LNCAP (cell line): ENCODE results near the gene GPR37L1.

Experiments
- TF ChIP-seq, protein P1 (sequence below): fragments of 450-650 bp; IDR thresholded peaks from 2 replicates; pipeline ENCODE4 v1.5.1; 2017; ENCODE audit warnings: mild to moderate bottlenecking

Gene GPR37L1

DNA sequence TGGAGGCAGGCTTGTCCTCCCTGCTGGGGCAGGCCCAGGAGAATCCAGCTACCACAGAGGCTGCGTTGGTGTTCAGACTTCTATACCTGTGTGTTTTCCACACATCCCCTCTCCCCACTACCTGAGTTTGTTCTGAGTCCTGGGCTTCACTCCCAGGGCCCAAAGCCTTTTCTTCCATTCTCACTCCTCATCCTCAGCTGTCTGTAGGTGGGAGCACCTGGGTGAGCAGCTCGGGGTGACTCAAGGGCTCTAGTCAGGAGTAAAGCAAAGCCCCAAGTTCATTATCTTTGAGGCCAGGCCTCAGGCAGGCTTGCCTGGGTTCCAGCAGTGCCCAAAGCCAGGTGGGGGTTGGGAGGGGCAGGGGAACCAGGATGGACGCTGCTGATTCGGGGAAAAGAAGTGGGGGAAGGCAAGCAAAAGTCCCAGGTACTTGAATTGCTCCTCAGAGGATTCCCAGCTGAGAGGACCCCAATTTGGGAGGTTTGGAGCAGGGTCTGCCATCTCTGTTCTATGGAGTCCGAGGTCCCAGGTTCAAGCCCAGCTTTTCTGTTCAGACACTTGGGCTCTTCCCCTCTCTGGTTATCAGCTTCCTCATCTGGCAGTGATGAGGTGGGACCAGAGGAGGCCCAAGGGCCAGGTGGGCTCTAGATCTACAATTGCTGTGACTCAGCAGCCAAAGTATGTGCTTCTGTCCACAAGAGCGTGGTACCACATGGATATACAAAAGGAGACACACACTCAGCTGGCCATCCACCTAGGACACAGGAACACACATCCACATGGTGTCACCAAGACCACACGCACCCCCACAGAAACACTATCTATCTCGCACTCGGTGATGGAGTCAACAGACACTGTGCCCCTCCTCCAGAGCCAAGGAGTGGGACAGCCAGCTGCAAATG, 43.5 kb downstream of the GPR37L1 start:
- TF ChIP-seq, protein P1, sequence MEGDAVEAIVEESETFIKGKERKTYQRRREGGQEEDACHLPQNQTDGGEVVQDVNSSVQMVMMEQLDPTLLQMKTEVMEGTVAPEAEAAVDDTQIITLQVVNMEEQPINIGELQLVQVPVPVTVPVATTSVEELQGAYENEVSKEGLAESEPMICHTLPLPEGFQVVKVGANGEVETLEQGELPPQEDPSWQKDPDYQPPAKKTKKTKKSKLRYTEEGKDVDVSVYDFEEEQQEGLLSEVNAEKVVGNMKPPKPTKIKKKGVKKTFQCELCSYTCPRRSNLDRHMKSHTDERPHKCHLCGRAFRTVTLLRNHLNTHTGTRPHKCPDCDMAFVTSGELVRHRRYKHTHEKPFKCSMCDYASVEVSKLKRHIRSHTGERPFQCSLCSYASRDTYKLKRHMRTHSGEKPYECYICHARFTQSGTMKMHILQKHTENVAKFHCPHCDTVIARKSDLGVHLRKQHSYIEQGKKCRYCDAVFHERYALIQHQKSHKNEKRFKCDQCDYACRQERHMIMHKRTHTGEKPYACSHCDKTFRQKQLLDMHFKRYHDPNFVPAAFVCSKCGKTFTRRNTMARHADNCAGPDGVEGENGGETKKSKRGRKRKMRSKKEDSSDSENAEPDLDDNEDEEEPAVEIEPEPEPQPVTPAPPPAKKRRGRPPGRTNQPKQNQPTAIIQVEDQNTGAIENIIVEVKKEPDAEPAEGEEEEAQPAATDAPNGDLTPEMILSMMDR = no peak

DNA sequence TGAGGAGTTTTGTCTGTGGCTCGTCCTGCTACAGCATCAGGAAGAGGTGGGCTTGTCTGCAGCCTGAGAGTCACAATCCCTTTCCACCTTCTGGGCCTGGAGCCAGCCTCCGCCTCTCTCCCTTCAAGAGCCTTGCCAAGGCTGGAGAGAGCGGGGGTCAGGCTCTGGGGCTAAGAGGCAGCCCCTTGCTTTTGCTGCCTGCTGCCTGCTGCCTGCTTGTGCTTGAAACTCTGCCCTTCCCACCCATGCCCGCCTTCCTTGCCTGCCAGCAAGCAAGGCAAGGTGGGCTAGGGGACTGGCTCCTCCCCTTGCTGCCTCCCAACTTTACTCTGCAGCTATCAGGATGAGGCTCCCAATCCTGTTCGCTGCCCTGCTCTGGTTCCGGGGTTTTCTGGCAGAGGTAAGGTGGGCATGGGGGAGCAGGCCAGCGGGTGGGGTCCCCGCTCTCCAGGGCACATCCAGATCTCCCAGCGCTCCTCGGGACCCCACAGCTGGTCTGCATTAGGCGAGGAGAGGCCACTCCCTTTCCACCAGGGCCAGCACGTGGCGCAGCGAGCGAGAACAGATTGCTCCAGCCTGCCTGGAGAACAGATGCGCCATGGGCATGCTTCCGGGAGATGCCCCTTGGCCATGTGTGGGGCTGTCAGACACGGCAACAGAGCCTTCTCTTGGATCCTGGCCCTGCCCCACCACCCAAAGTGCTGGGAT, 45.1 kb downstream of the GPR37L1 start:
- TF ChIP-seq, protein P1 = no peak

DNA sequence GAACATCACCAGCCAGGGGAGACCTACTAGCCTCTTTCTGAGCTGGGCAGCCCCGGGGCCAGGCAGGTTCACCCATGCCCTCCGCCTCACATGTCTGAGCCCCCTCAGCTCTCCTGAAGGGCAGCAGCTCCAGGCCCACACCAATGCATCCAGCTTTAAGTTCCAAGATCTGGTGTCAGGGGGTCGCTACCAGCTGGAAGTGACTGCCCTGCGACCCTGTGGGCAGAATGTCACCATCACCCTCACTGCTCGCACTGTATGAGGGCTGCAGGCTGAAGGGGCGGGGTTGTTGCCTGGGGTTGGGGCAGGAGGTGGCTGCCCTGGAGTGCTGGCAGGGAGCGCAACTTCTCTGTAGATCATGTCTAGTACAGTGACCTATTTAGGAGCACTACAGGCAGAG, 46.1 kb downstream of the GPR37L1 start:
- TF ChIP-seq, protein P1 = no peak

DNA sequence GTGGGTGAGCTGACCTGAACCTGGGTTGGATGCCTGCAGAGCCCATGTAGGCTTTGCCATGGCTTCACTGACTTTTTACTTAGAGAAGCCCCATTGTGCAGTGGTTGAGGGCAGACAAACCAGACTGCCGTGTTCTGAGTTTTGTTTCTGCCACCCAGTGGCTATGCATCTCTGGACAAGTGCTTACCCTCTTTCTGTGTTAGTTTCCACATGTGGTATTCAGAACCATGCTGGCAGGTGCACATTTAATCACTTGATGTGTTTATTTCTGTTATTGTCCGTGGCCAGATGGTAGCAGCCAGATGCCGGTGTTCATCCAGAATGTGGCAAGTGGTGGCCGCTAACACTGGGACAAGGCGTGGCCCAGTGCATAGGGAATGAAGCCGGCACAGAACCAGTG, 48.0 kb downstream of the GPR37L1 start:
- TF ChIP-seq, protein P1 = no peak

DNA sequence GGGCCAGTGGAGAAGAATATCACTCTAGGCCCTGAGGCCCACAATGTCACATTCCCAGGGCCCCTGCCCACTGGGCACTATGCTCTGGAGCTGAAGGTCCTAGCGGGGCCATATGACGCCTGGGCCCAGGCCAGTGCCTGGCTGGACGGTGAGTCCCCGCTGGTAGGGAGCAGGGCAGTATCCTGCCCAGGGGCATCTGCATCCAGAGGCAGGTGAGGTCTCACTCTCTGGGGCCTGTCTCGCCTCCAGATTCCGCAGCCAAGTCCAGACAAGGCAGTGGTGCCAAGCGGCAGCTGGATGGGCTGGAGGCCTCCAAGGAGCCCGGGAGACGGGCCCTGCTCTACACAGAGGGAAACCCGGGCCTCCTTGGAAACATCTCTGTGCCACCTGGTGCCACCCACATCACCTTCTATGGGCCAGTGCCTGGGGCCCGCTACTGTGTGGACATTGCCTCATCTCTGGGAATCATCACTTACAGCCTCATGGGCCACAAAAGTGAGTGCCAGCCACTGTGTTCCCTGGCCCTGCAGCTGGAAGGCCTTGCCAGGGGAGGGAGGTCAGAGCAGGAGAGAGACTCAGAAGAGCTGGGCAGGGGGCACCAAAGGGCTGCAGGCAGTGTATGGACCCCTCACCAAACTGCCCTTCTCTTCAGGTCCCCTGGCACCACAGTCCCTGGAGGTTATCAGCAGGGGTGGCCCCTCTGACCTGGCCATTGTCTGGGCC, 48.7 kb downstream of the GPR37L1 start:
- TF ChIP-seq, protein P1 = no peak

DNA sequence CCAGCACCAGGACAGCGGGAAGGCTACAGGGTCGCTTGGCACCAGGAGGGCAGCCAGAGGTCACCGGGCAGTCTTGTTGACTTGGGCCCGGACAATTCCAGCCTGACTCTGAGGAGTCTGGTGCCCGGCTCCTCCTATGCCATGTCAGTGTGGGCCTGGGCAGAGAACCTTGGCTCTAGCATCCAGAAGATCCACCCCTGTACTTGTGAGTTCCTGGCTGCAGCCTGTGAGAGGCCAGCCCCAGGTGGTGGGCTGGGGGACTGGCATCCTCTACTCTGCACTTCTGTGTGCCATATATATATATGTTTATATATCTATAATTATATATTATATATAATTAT, 49.3 kb downstream of the GPR37L1 start:
- TF ChIP-seq, protein P1 = no peak

DNA sequence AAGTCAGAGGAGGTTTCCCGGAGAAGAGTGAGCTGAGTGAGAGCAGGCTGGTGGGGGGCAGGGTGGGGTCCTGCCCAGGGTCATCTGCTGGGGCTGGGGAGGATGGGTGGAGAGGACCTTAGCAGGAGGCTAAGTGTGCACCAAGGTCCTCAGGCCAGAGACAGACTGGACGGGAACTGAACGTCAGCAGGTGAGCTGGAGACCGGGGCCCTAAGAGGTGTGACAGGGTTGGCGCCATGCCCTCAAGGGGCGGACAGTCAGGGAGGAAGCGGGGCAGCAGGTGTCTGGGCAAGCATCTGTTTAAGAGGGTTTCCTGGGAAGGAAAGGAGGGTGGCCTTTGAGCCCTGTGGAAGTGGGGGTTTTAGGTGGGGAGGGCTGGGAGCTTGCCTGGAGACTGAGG, 51.3 kb downstream of the GPR37L1 start:
- TF ChIP-seq, protein P1 = no peak
